ENCODE results near the gene STK17B. TPM values are rescaled to one million over a fixed set of nuclear protein-coding genes. Genes with fewer than 3 reads are reported as not detected.

STK17B gene
- total RNA-seq, 1 experiment from 2014 or later = 14.9 TPM

- CTCF ChIA-PET = no interaction called here
- no peaks in the 10 kb centered on the region for H3K9me2 ChIP-seq (ENCODE audit: insufficient read depth)
These were observed 42.8 kb upstream of the STK17B start for GRCh38 chr2:196214156-196214555.

GRCh38 chr2:196213252-196213980 is 42.0 kb upstream of the STK17B start:
- no peak for DNase-seq
- ChIA-PET CTCF (no interaction called here), POLR2A (ENCODE audit: unreplicated experiment) (no interaction called here)
- Histone ChIP-seq H3K4me2 (no peak overlapping the region), H3K9me2 (ENCODE audit: insufficient read depth) (no peaks in the 10 kb centered on the region), H3K27ac (no peak overlapping the region), H3K27me3 (ENCODE audit: insufficient read depth, low read depth) (no peaks in the 10 kb centered on the region), H2AFZ (no peak overlapping the region), H3K36me3 (ENCODE audit: low read depth) (no peaks in the 10 kb centered on the region), H3K9me3 (ENCODE audit: insufficient read depth, low read depth) (no peaks in the 10 kb centered on the region), H4K20me1 (ENCODE audit: insufficient read depth) (no peaks in the 10 kb centered on the region), H3K4me1 (replicated peaks; ENCODE audit: insufficient read depth) (peaks cover 19% of the 10 kb centered on the region), H3K79me2 (ENCODE audit: low read depth) (no peaks in the 10 kb centered on the region), H3F3A (ENCODE audit: insufficient read depth, low read depth) (peaks cover 4% of the 10 kb centered on the region; the same call in 1 of the 2 replicates), H3K4me3 (no peak overlapping the region)
- TF ChIP-seq CTCF (conservative IDR thresholded peaks at IDR 0.05) = no peak
- TF ChIP-seq EZH2 (IDR thresholded peaks at IDR 0.05; ENCODE audit: low read depth) = no peak
- intact Hi-C loops (cut with micrococcal nuclease; ENCODE audit: unreplicated experiment) = no loop called here
- no TSS peak for BruUV-seq (replicated peaks)

More at GRCh38 chr2:196214156-196214555, 42.8 kb upstream of the STK17B start:
- Histone ChIP-seq H2AFZ (no peak overlapping the region), H3K79me2 (ENCODE audit: low read depth) (no peaks in the 10 kb centered on the region), H3K4me2 (no peak overlapping the region), H3K4me3 (no peak overlapping the region), H3K27me3 (ENCODE audit: insufficient read depth, low read depth) (no peaks in the 10 kb centered on the region), H3F3A (ENCODE audit: insufficient read depth, low read depth) (peaks cover 3% of the 10 kb centered on the region; the same call in 1 of the 2 replicates), H3K4me1 (replicated peaks; ENCODE audit: insufficient read depth) (peaks cover 13% of the 10 kb centered on the region), H3K27ac (no peak overlapping the region), H3K9me3 (ENCODE audit: insufficient read depth, low read depth) (no peaks in the 10 kb centered on the region), H3K36me3 (ENCODE audit: low read depth) (no peaks in the 10 kb centered on the region), H4K20me1 (ENCODE audit: insufficient read depth) (no peaks in the 10 kb centered on the region)
- POLR2A ChIA-PET (ENCODE audit: unreplicated experiment) = no interaction called here
- intact Hi-C loops (cut with micrococcal nuclease; ENCODE audit: unreplicated experiment) = no loop called here
- no peak for TF ChIP-seq EZH2 (IDR thresholded peaks at IDR 0.05; ENCODE audit: low read depth)
- TF ChIP-seq CTCF (conservative IDR thresholded peaks at IDR 0.05) = no peak
- no peak for DNase-seq
- BruUV-seq (replicated peaks) = no TSS peak

- Histone ChIP-seq H3K27me3 (ENCODE audit: insufficient read depth, low read depth) (no peaks in the 10 kb centered on the region), H3K4me3 (no peak overlapping the region), H3K4me1 (replicated peaks; ENCODE audit: insufficient read depth) (peaks cover 48% of the 10 kb centered on the region), H4K20me1 (ENCODE audit: insufficient read depth) (no peaks in the 10 kb centered on the region), H3K4me2 (peak overlapping the region; percentile 59), H3K9me2 (ENCODE audit: insufficient read depth) (no peaks in the 10 kb centered on the region), H3K79me2 (ENCODE audit: low read depth) (no peaks in the 10 kb centered on the region), H3K27ac (peak overlapping the region; percentile 23; the same call in 1 of the 2 replicates), H2AFZ (no peak overlapping the region), H3K36me3 (ENCODE audit: low read depth) (no peaks in the 10 kb centered on the region), H3F3A (ENCODE audit: insufficient read depth, low read depth) (peaks cover 4% of the 10 kb centered on the region; the same call in 1 of the 2 replicates), H3K9me3 (ENCODE audit: insufficient read depth, low read depth) (no peaks in the 10 kb centered on the region)
- peak; percentile 35 to 88 for DNase-seq
- intact Hi-C loops (cut with micrococcal nuclease; ENCODE audit: unreplicated experiment) = loop anchor here (5.0 kb wide), 1 partner anchor 37 kb away; the partner anchor contains the start of gene STK17B
- POLR2A ChIA-PET (ENCODE audit: unreplicated experiment) = no interaction called here
- TF ChIP-seq EZH2 (IDR thresholded peaks at IDR 0.05; ENCODE audit: low read depth) = no peak
- TF ChIP-seq CTCF (conservative IDR thresholded peaks at IDR 0.05) = no peak
- CTCF ChIA-PET = no interaction called here
- BruUV-seq (replicated peaks) = no TSS peak
These were observed 37.5 kb upstream of the STK17B start for GRCh38 chr2:196208915-196209314.

Data from PC-9 (cell line).